ENCODE data around the gene YWHAH. TPM values are rescaled to one million over a fixed set of nuclear protein-coding genes. Genes with fewer than 3 reads are reported as not detected.

The YWHAH gene
- total and polyA plus RNA-seq, 2 of the 4 experiments (the other 2 are of a cell fraction) = 147 to 173 TPM

GRCh38 chr22:31901388-31902137, 42.8 kb upstream of the YWHAH start:
- DNase-seq (no peak), ATAC-seq (ENCODE audit: low read depth) (no peak)
- Histone ChIP-seq H3K4me1 (ENCODE audit: control insufficient read depth, insufficient read depth, low read length) (peaks cover 3% of the 10 kb centered on the region; the same call in 1 of the 2 replicates), H3K4ac (ENCODE audit: low read depth, low read length) (no peak overlapping the region), H3K4me3 (ENCODE audit: insufficient read depth, low read depth, low read length) (no peak overlapping the region), H4K8ac (ENCODE audit: low read depth in 2 of 2, low read length in 2 of 2) (no peak overlapping the region), H2BK120ac (ENCODE audit: low read depth, low read length) (no peak overlapping the region), H4K5ac (ENCODE audit: low read depth, low read length) (no peak overlapping the region), H4K20me1 (ENCODE audit: insufficient read depth, low read length) (no peaks in the 10 kb centered on the region), H2AFZ (replicated peaks; ENCODE audit: low read length, poor library complexity) (no peak overlapping the region), H2BK20ac (ENCODE audit: low read depth, low read length) (no peak overlapping the region), H3K4me2 (ENCODE audit: low read depth, low read length) (no peak overlapping the region), H3K56ac (ENCODE audit: extremely low read depth, insufficient read depth, low read length) (no peak overlapping the region), H3K36me3 (ENCODE audit: control insufficient read depth, insufficient read depth, low read length) (peaks cover 12% of the 10 kb centered on the region), H3K18ac (ENCODE audit: low read depth, low read length) (no peak overlapping the region), H3K9me1 (ENCODE audit: insufficient read depth, low read length) (peaks cover 4% of the 10 kb centered on the region; the same call in 1 of the 2 replicates), H3K14ac (replicated peaks; ENCODE audit: low read depth, low read length) (no peak overlapping the region), H2BK5ac (ENCODE audit: low read depth, low read length, poor library complexity, severe bottlenecking) (no peak overlapping the region), H3K9me3 (ENCODE audit: control insufficient read depth, insufficient read depth, low read length) (no peaks in the 10 kb centered on the region), H3K23ac (ENCODE audit: low read depth, low read length) (no peak overlapping the region), H3K27ac (ENCODE audit: insufficient read depth, low read length) (no peak overlapping the region), H3K79me1 (ENCODE audit: low read depth in 1 of 2, low read length in 2 of 2) (no peaks in the 10 kb centered on the region), H2AK9ac (replicated peaks; ENCODE audit: low read depth, low read length, poor library complexity) (no peak overlapping the region), H2BK15ac (ENCODE audit: low read depth, low read length) (no peak overlapping the region), H2AK5ac (ENCODE audit: low read depth, low read length) (no peak overlapping the region), H3K27me3 (ENCODE audit: control insufficient read depth, insufficient read depth, low read length) (no peaks in the 10 kb centered on the region), H3K9ac (ENCODE audit: low read depth, low read length) (no peak overlapping the region), H4K91ac (ENCODE audit: insufficient read depth, low read depth, low read length) (no peak overlapping the region)
- in situ Hi-C loops (cut with MboI; ENCODE audit: low sequenced_read_pairs) = no loop called here
- WGBS, 2 experiments (ENCODE audit: extremely low coverage in 2 of 2, insufficient read length in 1 of 2) = 100% methylated on average over 1 of the region's 6 CpGs; no CpG with 5 or more reads in 1 of the 2 experiments
- dilution Hi-C loops (cut with HindIII; ENCODE audit: low sequenced_read_pairs, unreplicated experiment) = no loop called here
- BruUV-seq (replicated peaks) = no TSS peak
- intact Hi-C loops (cut with micrococcal nuclease) = no loop called here
- no peak for TF ChIP-seq MXI1 (IDR thresholded peaks at IDR 0.05; ENCODE audit: borderline replicate concordance, low read depth, low read length)
- TF ChIP-seq RAD21 (IDR thresholded peaks at IDR 0.05; ENCODE audit: low read length) = no peak
- TF ChIP-seq RCOR1 (IDR thresholded peaks at IDR 0.05; ENCODE audit: insufficient replicate concordance, low read length) = no peak
- TF ChIP-seq, protein P1, sequence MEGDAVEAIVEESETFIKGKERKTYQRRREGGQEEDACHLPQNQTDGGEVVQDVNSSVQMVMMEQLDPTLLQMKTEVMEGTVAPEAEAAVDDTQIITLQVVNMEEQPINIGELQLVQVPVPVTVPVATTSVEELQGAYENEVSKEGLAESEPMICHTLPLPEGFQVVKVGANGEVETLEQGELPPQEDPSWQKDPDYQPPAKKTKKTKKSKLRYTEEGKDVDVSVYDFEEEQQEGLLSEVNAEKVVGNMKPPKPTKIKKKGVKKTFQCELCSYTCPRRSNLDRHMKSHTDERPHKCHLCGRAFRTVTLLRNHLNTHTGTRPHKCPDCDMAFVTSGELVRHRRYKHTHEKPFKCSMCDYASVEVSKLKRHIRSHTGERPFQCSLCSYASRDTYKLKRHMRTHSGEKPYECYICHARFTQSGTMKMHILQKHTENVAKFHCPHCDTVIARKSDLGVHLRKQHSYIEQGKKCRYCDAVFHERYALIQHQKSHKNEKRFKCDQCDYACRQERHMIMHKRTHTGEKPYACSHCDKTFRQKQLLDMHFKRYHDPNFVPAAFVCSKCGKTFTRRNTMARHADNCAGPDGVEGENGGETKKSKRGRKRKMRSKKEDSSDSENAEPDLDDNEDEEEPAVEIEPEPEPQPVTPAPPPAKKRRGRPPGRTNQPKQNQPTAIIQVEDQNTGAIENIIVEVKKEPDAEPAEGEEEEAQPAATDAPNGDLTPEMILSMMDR (conservative IDR thresholded peaks at IDR 0.05; ENCODE audit: low read depth, low read length) = no peak
- TF ChIP-seq POLR2A (IDR thresholded peaks at IDR 0.05; ENCODE audit: low read depth, low read length) = no peak
- TF ChIP-seq FOS (IDR thresholded peaks at IDR 0.05; ENCODE audit: low read depth, low read length) = no peak
- no peak for TF ChIP-seq USF2 (IDR thresholded peaks at IDR 0.05; ENCODE audit: low read depth, low read length)
- TF ChIP-seq MAFK (IDR thresholded peaks at IDR 0.05; ENCODE audit: low read depth, low read length) = no peak
- TF ChIP-seq CEBPB (IDR thresholded peaks at IDR 0.05; ENCODE audit: low read depth, low read length) = no peak
- TF ChIP-seq CHD1 (IDR thresholded peaks at IDR 0.05; ENCODE audit: low read depth, low read length) = no peak
- TF ChIP-seq SMC3 (IDR thresholded peaks at IDR 0.05; ENCODE audit: low read depth, low read length) = no peak
- no peak for TF ChIP-seq MAZ (IDR thresholded peaks at IDR 0.05; ENCODE audit: borderline replicate concordance, low read depth, low read length)
- TF ChIP-seq BHLHE40 (IDR thresholded peaks at IDR 0.05; ENCODE audit: low read depth, low read length) = no peak
- TF ChIP-seq, protein P2, sequence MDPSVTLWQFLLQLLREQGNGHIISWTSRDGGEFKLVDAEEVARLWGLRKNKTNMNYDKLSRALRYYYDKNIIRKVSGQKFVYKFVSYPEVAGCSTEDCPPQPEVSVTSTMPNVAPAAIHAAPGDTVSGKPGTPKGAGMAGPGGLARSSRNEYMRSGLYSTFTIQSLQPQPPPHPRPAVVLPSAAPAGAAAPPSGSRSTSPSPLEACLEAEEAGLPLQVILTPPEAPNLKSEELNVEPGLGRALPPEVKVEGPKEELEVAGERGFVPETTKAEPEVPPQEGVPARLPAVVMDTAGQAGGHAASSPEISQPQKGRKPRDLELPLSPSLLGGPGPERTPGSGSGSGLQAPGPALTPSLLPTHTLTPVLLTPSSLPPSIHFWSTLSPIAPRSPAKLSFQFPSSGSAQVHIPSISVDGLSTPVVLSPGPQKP (IDR thresholded peaks at IDR 0.05; ENCODE audit: borderline replicate concordance, low read depth, low read length) = no peak
- no peak for TF ChIP-seq NFE2L2 (IDR thresholded peaks at IDR 0.05; ENCODE audit: low read depth, low read length)
- TF ChIP-seq RFX5 (IDR thresholded peaks at IDR 0.05; ENCODE audit: low read depth, low read length) = no peak
- CTCF ChIA-PET = interaction anchor here (1.4 kb wide), 1 partner anchor 8 kb away, joined by 3 read pairs; no protein-coding TSS in a partner anchor
- POLR2A ChIA-PET (ENCODE audit: unreplicated experiment) = no interaction called here
